ENCODE results near the gene TMEM14B.
A peak's percentile ranks its signal among the peaks of the same experiment; 100 is the strongest.
"Not testable (repeated sequence)": the region's sequence is repeated elsewhere in the genome, so short reads cannot be mapped to it uniquely, and the experiment has no call there.

TMEM14B gene

GRCh38 chr6:10747251-10747972 is at the start of gene TMEM14B:
TSS of gene TMEM14B (plus strand) at chr6:10747805. CDS start at chr6:10749246, 1,441 bp downstream.
- TF ChIP-seq, protein P1, sequence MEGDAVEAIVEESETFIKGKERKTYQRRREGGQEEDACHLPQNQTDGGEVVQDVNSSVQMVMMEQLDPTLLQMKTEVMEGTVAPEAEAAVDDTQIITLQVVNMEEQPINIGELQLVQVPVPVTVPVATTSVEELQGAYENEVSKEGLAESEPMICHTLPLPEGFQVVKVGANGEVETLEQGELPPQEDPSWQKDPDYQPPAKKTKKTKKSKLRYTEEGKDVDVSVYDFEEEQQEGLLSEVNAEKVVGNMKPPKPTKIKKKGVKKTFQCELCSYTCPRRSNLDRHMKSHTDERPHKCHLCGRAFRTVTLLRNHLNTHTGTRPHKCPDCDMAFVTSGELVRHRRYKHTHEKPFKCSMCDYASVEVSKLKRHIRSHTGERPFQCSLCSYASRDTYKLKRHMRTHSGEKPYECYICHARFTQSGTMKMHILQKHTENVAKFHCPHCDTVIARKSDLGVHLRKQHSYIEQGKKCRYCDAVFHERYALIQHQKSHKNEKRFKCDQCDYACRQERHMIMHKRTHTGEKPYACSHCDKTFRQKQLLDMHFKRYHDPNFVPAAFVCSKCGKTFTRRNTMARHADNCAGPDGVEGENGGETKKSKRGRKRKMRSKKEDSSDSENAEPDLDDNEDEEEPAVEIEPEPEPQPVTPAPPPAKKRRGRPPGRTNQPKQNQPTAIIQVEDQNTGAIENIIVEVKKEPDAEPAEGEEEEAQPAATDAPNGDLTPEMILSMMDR (IDR thresholded peaks at IDR 0.05; ENCODE audit: insufficient read depth, low read length, missing control alignments), result no peak
- DNase-seq (ENCODE audit: low read depth, low spot score), result peak; percentile 50
- CTCF ChIA-PET, result interaction anchor here (1.0 to 2.9 kb wide), 8 partner anchors 7 to 1763 kb away, joined by 3 to 20 read pairs (median 4); no protein-coding TSS in a partner anchor
- H3K4me3 ChIP-seq (ENCODE audit: low read depth, low read length), result peak within 1 kb of the TSS; percentile 90
- POLR2A ChIA-PET, result interaction anchor here (1.7 kb wide), 1 partner anchor 25 kb away, joined by 8 read pairs; the partner anchor contains the start of gene TMEM14C

DNA sequence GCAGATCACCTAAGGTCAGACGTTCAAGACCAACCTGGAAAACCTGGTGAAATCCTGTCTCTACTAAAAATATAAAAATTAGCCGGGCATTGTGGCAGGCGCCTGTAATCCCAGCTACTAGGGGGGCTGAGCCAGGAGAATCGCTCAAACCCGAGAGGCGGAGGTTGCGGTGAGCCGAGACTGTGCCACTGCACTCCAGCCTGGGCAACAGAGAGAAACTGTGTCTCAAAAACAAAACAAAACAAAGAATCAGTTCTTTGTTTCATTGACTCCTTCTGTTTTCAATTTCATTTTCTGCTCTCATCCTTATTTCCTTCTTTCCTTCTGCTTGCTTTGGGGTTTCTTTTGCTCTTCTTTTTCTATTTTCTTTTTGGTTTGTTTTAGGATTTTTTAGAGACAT is 33.6 kb upstream of the TMEM14B start:
- no peak for DNase-seq (ENCODE audit: low read depth, low spot score)
- CTCF ChIA-PET, result no interaction called here
- TF ChIP-seq, protein P1 (IDR thresholded peaks at IDR 0.05; ENCODE audit: insufficient read depth, low read length, missing control alignments), result no peak
- POLR2A ChIA-PET, result no interaction called here
- no peak overlapping the region for H3K4me3 ChIP-seq (ENCODE audit: low read depth, low read length)

DNA sequence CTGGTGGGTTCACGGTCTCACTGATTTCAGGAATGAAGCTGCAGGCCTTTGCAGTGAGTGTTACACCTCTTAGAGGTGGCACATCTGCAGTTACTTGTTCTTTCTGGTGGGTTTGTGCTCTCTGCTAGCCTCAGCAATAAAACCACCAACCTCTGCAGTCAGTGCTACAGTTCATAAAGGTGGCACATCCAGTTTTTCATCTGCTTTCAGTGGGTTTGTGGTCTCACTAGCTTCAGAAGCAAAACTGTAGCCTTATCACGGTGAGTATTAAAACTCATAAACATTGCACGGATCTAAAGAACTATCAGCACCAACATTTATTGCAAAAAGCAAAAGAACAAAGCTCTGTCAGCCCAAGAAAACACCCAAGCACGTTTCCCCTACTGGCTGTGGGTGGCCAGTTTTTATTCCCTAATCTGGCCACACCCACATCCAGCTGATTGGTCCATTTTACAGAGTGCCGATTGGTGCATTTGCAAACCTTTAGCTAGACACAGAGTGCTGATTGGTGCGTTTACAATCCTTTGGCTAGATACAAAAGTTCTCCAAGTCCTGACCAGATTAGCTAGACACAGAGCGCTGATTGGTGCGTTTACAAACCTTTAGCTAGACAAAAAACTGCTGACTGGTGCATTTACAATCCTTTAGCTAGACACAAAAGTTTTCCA is 28.2 kb upstream of the TMEM14B start:
- ChIA-PET CTCF (interaction anchor here (1.2 to 1.3 kb wide), 3 partner anchors 83 to 241 kb away, joined by 3 to 5 read pairs (median 3); no protein-coding TSS in a partner anchor), POLR2A (interaction anchor here (1.2 kb wide), 1 partner anchor 8 kb away, joined by 3 read pairs; no protein-coding TSS in a partner anchor)

DNA sequence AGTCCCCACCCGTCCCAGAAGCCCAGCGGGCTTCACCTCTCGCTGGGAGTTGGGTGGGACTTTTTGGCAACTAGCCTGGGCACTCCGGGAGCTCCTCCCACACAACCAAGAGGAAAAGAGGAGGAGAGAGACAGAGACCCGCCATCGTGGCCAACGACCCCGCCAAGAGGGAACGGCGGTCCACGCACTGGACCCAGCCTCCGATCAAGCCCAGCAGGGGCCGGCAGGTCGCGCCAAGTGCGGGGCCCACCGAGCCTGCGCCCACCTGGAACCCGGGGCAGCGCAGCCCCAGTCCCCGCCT is 27.7 kb upstream of the TMEM14B start:
- H3K4me3 ChIP-seq (ENCODE audit: low read depth, low read length), result peak overlapping the region; percentile 61

More for the DNA sequence above, 28.2 kb upstream of the TMEM14B start:
- TF ChIP-seq, protein P1 (IDR thresholded peaks at IDR 0.05; ENCODE audit: insufficient read depth, low read length, missing control alignments), result no peak
- DNase-seq (ENCODE audit: low read depth, low spot score), result no peak
- H3K4me3 ChIP-seq (ENCODE audit: low read depth, low read length), result no peak overlapping the region; the same call in 1 of the 2 replicates

GRCh38 chr6:10720265-10720959 is 27.2 kb upstream of the TMEM14B start:
- DNase-seq (ENCODE audit: low read depth, low spot score), result no peak
- ChIA-PET CTCF (interaction anchor here (1.2 kb wide), 1 partner anchor 82 kb away, joined by 3 read pairs; no protein-coding TSS in a partner anchor), POLR2A (interaction anchor here (1.3 kb wide), 1 partner anchor 26 kb away, joined by 6 read pairs; the partner anchor contains the start of genes C6orf52 and PAK1IP1)
- peak overlapping the region; percentile 61 for H3K4me3 ChIP-seq (ENCODE audit: low read depth, low read length)
- TF ChIP-seq, protein P1 (IDR thresholded peaks at IDR 0.05; ENCODE audit: insufficient read depth, low read length, missing control alignments), result no peak

More for the DNA sequence above, 27.7 kb upstream of the TMEM14B start:
- ChIA-PET POLR2A (no interaction called here), CTCF (interaction anchor here (1.2 kb wide), 2 partner anchors 82 to 210 kb away, joined by 3 to 5 read pairs; no protein-coding TSS in a partner anchor)
- no peak for DNase-seq (ENCODE audit: low read depth, low spot score)
- TF ChIP-seq, protein P1 (IDR thresholded peaks at IDR 0.05; ENCODE audit: insufficient read depth, low read length, missing control alignments), result no peak

GRCh38 chr6:10720960-10721849 is 26.4 kb upstream of the TMEM14B start:
- POLR2A ChIA-PET, result interaction anchor here (0.6 to 1.3 kb wide), 3 partner anchors 14 to 26 kb away, joined by 3 to 6 read pairs (median 3); partner anchors contain the start of genes C6orf52 and PAK1IP1
- H3K4me3 ChIP-seq (ENCODE audit: low read depth, low read length), result peak overlapping the region; percentile 61
- CTCF ChIA-PET, result interaction anchor here (1.2 kb wide), 2 partner anchors 38 to 81 kb away, joined by 3 to 4 read pairs; no protein-coding TSS in a partner anchor
- DNase-seq (ENCODE audit: low read depth, low spot score), result not testable (repeated sequence)

Measured in AG04449 (cell line).